EH (cell line): Measurements from ENCODE around the gene SLC45A3.

Source experiments
- DNase-seq: peaks from one replicate; pipeline ENCODE4 v3.0.0-alpha.2; 2015; ENCODE audit warnings: low read depth

Gene SLC45A3

GRCh38 chr1:205700865-205701401, 20.6 kb upstream of the SLC45A3 start:
- DNase-seq: peak; percentile 20

- DNase-seq: no peak
Observed at GRCh38 chr1:205699416-205699815, 19.1 kb upstream of the SLC45A3 start.

- no peak for DNase-seq
Observed at GRCh38 chr1:205698921-205699320, 18.6 kb upstream of the SLC45A3 start.

GRCh38 chr1:205693421-205693991, 13.2 kb upstream of the SLC45A3 start:
- no peak for DNase-seq

- DNase-seq: no peak
Observed at GRCh38 chr1:205692423-205692822, 12.1 kb upstream of the SLC45A3 start.

- peak; percentile 24 for DNase-seq
Observed at GRCh38 chr1:205690122-205690756, 9.9 kb upstream of the SLC45A3 start.

GRCh38 chr1:205689479-205689878, 9.2 kb upstream of the SLC45A3 start:
- no peak for DNase-seq

GRCh38 chr1:205688171-205689080, 8.1 kb upstream of the SLC45A3 start:
- no peak for DNase-seq

- no peak for DNase-seq
Observed at GRCh38 chr1:205687242-205687641, 6.9 kb upstream of the SLC45A3 start.

GRCh38 chr1:205681364-205681763, 1.1 kb upstream of the SLC45A3 start:
- no peak for DNase-seq

- no peak for DNase-seq
Observed at GRCh38 chr1:205678286-205679111, 1.8 kb downstream of the SLC45A3 start.

GRCh38 chr1:205677167-205677566, 3.1 kb downstream of the SLC45A3 start:
- DNase-seq: no peak

GRCh38 chr1:205676597-205676996, 3.7 kb downstream of the SLC45A3 start:
- DNase-seq: no peak

GRCh38 chr1:205676002-205676401, 4.3 kb downstream of the SLC45A3 start:
- no peak for DNase-seq

GRCh38 chr1:205675247-205675646, 5.1 kb downstream of the SLC45A3 start:
- no peak for DNase-seq

- no peak for DNase-seq
Observed at GRCh38 chr1:205672970-205673369, 7.3 kb downstream of the SLC45A3 start.

GRCh38 chr1:205672395-205672889, 7.9 kb downstream of the SLC45A3 start:
- no peak for DNase-seq

- no peak for DNase-seq
Observed at GRCh38 chr1:205670611-205671430, 9.5 kb downstream of the SLC45A3 start.

GRCh38 chr1:205670150-205670446, 10.2 kb downstream of the SLC45A3 start:
- no peak for DNase-seq

- no peak for DNase-seq
Observed at GRCh38 chr1:205669341-205670149, 10.8 kb downstream of the SLC45A3 start.
